CD14-positive monocyte (primary cell): ENCODE measurements around the gene TPRG1L. TPM values are rescaled to one million over a fixed set of nuclear protein-coding genes. Genes with fewer than 3 reads are reported as not detected.

ENCODE experiments used
- DNase-seq, 3 donors: peaks; one replicate each; pipeline ENCODE4 v3.0.0-alpha.2; 2011 to 2022
- H2AFZ ChIP-seq: 2 replicates; pipeline ENCODE4 v1.6.0; 2012; ENCODE audit warnings: mild to moderate bottlenecking, low read depth, low read length, inconsistent platforms; ENCODE audit not compliant: insufficient read depth, poor library complexity, severe bottlenecking
- H3K27ac ChIP-seq, 2 donors: 1 replicate in 1 of 2; 2 replicates in 1 of 2; pipeline ENCODE4 v1.5.1; 2012 to 2013; ENCODE audit warnings: low read length in 2 of 2, control low read depth in 1 of 2, inconsistent platforms in 1 of 2, low read depth in 1 of 2, mild to moderate bottlenecking in 1 of 2
- H3K27me3 ChIP-seq, 2 donors: one replicate each; pipeline versions ENCODE4 v1.6.0 to v1.6.1; 2011 to 2013; ENCODE audit warnings: low read length in 2 of 2; ENCODE audit not compliant: control insufficient read depth in 2 of 2, insufficient read depth in 2 of 2
- H3K36me3 ChIP-seq, 2 donors: replicated peaks in 1 of 2; 1 replicate in 1 of 2; 2 replicates in 1 of 2; pipeline versions ENCODE4 v1.5.1 to v1.6.1; 2012 to 2013; ENCODE audit warnings: low read length in 2 of 2, control low read depth in 1 of 2, inconsistent platforms in 1 of 2, mild to moderate bottlenecking in 1 of 2; ENCODE audit not compliant: insufficient read depth in 2 of 2, control insufficient read depth in 1 of 2
- H3K4me1 ChIP-seq, 2 donors: 1 replicate in 1 of 2; 2 replicates in 1 of 2; pipeline versions ENCODE4 v1.5.1 to v1.6.1; 2012 to 2013; ENCODE audit warnings: low read length in 2 of 2, control low read depth in 1 of 2, inconsistent platforms in 1 of 2, mild to moderate bottlenecking in 1 of 2, moderate library complexity in 1 of 2; ENCODE audit not compliant: insufficient read depth in 2 of 2, control insufficient read depth in 1 of 2
- H3K4me2 ChIP-seq: replicated peaks from 2 replicates; pipeline ENCODE3; 2012; ENCODE audit warnings: low read length, moderate library complexity, mild to moderate bottlenecking; ENCODE audit not compliant: poor library complexity, severe bottlenecking; ENCODE audit errors: extremely low read depth
- H3K4me3 ChIP-seq, 3 experiments: fragments of 200-600 bp in 1 of 3; sonication (generic) in 1 of 3; replicated peaks in 1 of 3; 1 replicate in 2 of 3; 2 replicates in 1 of 3; pipeline ENCODE4 v1.5.1; 2011 to 2013; ENCODE audit warnings: low read length in 3 of 3, mild to moderate bottlenecking in 3 of 3, control low read depth in 2 of 3, low read depth in 2 of 3, inconsistent platforms in 1 of 3, moderate library complexity in 1 of 3
- H3K79me2 ChIP-seq: 2 replicates; pipeline ENCODE4 v1.6.0; 2012; ENCODE audit warnings: mild to moderate bottlenecking, control low read depth, inconsistent platforms, low read length, moderate library complexity; ENCODE audit not compliant: insufficient read depth
- H3K9ac ChIP-seq: 2 replicates; pipeline ENCODE4 v1.6.0; 2017; ENCODE audit warnings: low read length, mild to moderate bottlenecking; ENCODE audit not compliant: insufficient read depth, poor library complexity, severe bottlenecking
- H3K9me3 ChIP-seq, 2 donors: replicated peaks in 1 of 2; 1 replicate in 1 of 2; 2 replicates in 1 of 2; pipeline versions ENCODE4 v1.5.1 to v1.6.1; 2012 to 2013; ENCODE audit warnings: low read length in 2 of 2, control low read depth in 1 of 2; ENCODE audit not compliant: control insufficient read depth in 1 of 2, insufficient read depth in 1 of 2
- H4K20me1 ChIP-seq: 2 replicates; pipeline ENCODE4 v1.6.0; 2012; ENCODE audit warnings: mild to moderate bottlenecking, low read length, control low read depth, moderate library complexity; ENCODE audit not compliant: insufficient read depth
- H3K27ac Mint-ChIP-seq, 7 donors: one replicate each; pipeline ENCODE4 v1.8.0; 2020; ENCODE audit warnings: mild to moderate bottlenecking in 7 of 7, mixed read lengths in 7 of 7, moderate library complexity in 6 of 7, inconsistent platforms in 2 of 7
- H3K27me3 Mint-ChIP-seq, 3 donors: one replicate each; pipeline ENCODE4 v1.8.0; 2021 to 2022; ENCODE audit warnings: low read depth in 3 of 3, mild to moderate bottlenecking in 3 of 3, mixed read lengths in 3 of 3, moderate library complexity in 3 of 3, inconsistent platforms in 1 of 3
- H3K36me3 Mint-ChIP-seq, 2 donors: one replicate each; pipeline ENCODE4 v1.8.0; 2020; ENCODE audit warnings: mixed read lengths in 2 of 2, inconsistent platforms in 1 of 2, mild to moderate bottlenecking in 1 of 2
- H3K4me1 Mint-ChIP-seq: one replicate; pipeline ENCODE4 v1.8.0; 2020; ENCODE audit warnings: mild to moderate bottlenecking, mixed read lengths
- H3K4me3 Mint-ChIP-seq, 2 donors: one replicate each; pipeline ENCODE4 v1.8.0; 2020; ENCODE audit warnings: mild to moderate bottlenecking in 2 of 2, mixed read lengths in 2 of 2, moderate library complexity in 1 of 2
- H3K9me3 Mint-ChIP-seq, 7 donors: one replicate each; pipeline ENCODE4 v1.8.0; 2020 to 2022; ENCODE audit warnings: mixed read lengths in 7 of 7, mild to moderate bottlenecking in 6 of 7, moderate library complexity in 6 of 7, inconsistent platforms in 2 of 7
- CTCF ChIP-seq: fragments of 200-600 bp; IDR thresholded peaks from one replicate; pipeline ENCODE4 v1.8.0; 2022; ENCODE audit warnings: antibody characterized with exemption, mild to moderate bottlenecking
- WGBS: methylation state at CpG from one replicate; pipeline ENCODE4 v1.1.5; 2013; ENCODE audit warnings: missing lambda C conversion rate; ENCODE audit not compliant: insufficient coverage; 5-methylcytosine and 5-hydroxymethylcytosine counted together
- intact Hi-C, 2 donors: fragments of 100-400 bp; cut with micrococcal nuclease; formaldehyde crosslinking; loops; one replicate each; pipeline versions ENCODE4 v1.15.0 to v1.15.1; 2023
- polyA plus RNA-seq, 3 donors: library from polyadenylated mRNA; depleted of rRNA in 1 of 3; unstranded in 2 of 3; stranded (reverse) in 1 of 3; fragments of 300-500 nt in 2 of 3; fragments of >200 nt in 1 of 3; fragmentation: Illumina TruSeq in 2 of 3; gene quantifications; 1 replicate in 2 of 3; 2 replicates in 1 of 3; pipeline ENCODE4 v1.2.3, GENCODE V29; 2012 to 2021

TPRG1L gene
- polyA plus RNA-seq, 3 donors = 16.1 to 19.7 (median 18.5) TPM

GRCh38 chr1:3662080-3662671 lies 37.4 kb downstream of the TPRG1L start:
- H3K79me2 ChIP-seq = no peaks in the 10 kb centered on the region
- H3K9me3 Mint-ChIP-seq = no peaks in the 10 kb centered on the region
- H3K4me1 Mint-ChIP-seq = peaks cover 13% of the 10 kb centered on the region
- DNase-seq = no peak
- peaks cover 15 to 20% of the 10 kb centered on the region in 2 donors for H3K4me1 ChIP-seq
- H3K27ac Mint-ChIP-seq = no peak overlapping the region
- H3K4me3 Mint-ChIP-seq = no peak overlapping the region
- no peak for TF ChIP-seq CTCF
- peaks cover 11 to 32% (median 16%) of the 10 kb centered on the region in 3 donors for H3K27me3 Mint-ChIP-seq
- no peaks in the 10 kb centered on the region for H3K9me3 ChIP-seq
- H3K9ac ChIP-seq = no peak overlapping the region
- no peaks in the 10 kb centered on the region for H4K20me1 ChIP-seq
- H3K36me3 Mint-ChIP-seq = peaks cover 0 to 2% of the 10 kb centered on the region in 2 donors
- peaks cover 0 to 10% of the 10 kb centered on the region in 2 donors for H3K27me3 ChIP-seq
- H3K27ac ChIP-seq = no peak overlapping the region
- H2AFZ ChIP-seq = no peak overlapping the region
- intact Hi-C loops = no loop called here
- H3K4me3 ChIP-seq = no peak overlapping the region
- H3K4me2 ChIP-seq = no peak overlapping the region
- WGBS = 92% methylated on average over 12 of the region's 16 CpGs
- no peaks in the 10 kb centered on the region for H3K36me3 ChIP-seq

GRCh38 chr1:3663999-3664699 lies 39.3 kb downstream of the TPRG1L start:
- Histone ChIP-seq H3K4me2 (no peak overlapping the region), H3K9me3 (no peaks in the 10 kb centered on the region), H3K27ac (no peak overlapping the region), H3K4me1 (peaks cover 34 to 39% of the 10 kb centered on the region in 2 donors), H3K79me2 (no peaks in the 10 kb centered on the region), H3K9ac (no peak overlapping the region), H4K20me1 (no peaks in the 10 kb centered on the region), H3K36me3 (no peaks in the 10 kb centered on the region), H2AFZ (peak overlapping the region; percentile 62), H3K4me3 (no peak overlapping the region), H3K27me3 (no peaks in the 10 kb centered on the region)
- Mint-ChIP-seq H3K4me1 (peaks cover 24% of the 10 kb centered on the region), H3K9me3 (no peaks in the 10 kb centered on the region), H3K36me3 (peaks cover 0 to 2% of the 10 kb centered on the region in 2 donors), H3K27ac (no peak overlapping the region), H3K4me3 (no peak overlapping the region), H3K27me3 (peaks cover 3 to 19% (median 7%) of the 10 kb centered on the region in 3 donors)
- intact Hi-C loops = no loop called here
- DNase-seq = no peak
- no peak for TF ChIP-seq CTCF
- 77% methylated on average over 6 of the region's 14 CpGs for WGBS
